Gastrocnemius medialis (tissue), 4 donors: ENCODE data around the gene ASAP2. TPM values are rescaled to one million over a fixed set of nuclear protein-coding genes. Genes with fewer than 3 reads are reported as not detected.

Experiments
- ATAC-seq, 2 donors: fragments of 150-250 bp; one replicate each; pipeline ENCODE4 v1.9.1; 2016
- DNase-seq, 2 donors: peaks; one replicate each; pipeline ENCODE4 v3.0.0-alpha.2; 2019
- H3K27ac ChIP-seq, 4 donors: fragments of 200-600 bp; sonication (generic); 1 replicate in 1 of 4; 2 replicates in 3 of 4; pipeline ENCODE4 v1.5.1; 2016 to 2018; ENCODE audit warnings: mild to moderate bottlenecking in 2 of 4, moderate library complexity in 1 of 4
- H3K27me3 ChIP-seq, 3 donors: fragments of 200-600 bp; sonication (generic) in 2 of 3; 1 replicate in 1 of 3; 2 replicates in 2 of 3; pipeline versions ENCODE4 v1.5.1 to v1.6.0; 2016 to 2019; ENCODE audit warnings: mild to moderate bottlenecking in 1 of 3, moderate library complexity in 1 of 3
- H3K36me3 ChIP-seq, 2 donors: fragments of 200-600 bp; sonication (generic) in 1 of 2; one replicate each; pipeline ENCODE4 v1.5.1; 2017 to 2018
- H3K4me1 ChIP-seq, 2 donors: fragments of 200-600 bp; sonication (generic) in 1 of 2; one replicate each; pipeline ENCODE4 v1.5.1; 2016 to 2017; ENCODE audit warnings: mild to moderate bottlenecking in 2 of 2
- H3K4me3 ChIP-seq, 4 donors: fragments of 200-600 bp; sonication (generic) in 3 of 4; 1 replicate in 1 of 4; 2 replicates in 3 of 4; pipeline ENCODE4 v1.5.1; 2016 to 2019; ENCODE audit warnings: mild to moderate bottlenecking in 2 of 4
- H3K9me3 ChIP-seq, 3 donors: fragments of 200-600 bp; sonication (generic) in 2 of 3; 1 replicate in 1 of 3; 2 replicates in 2 of 3; pipeline ENCODE4 v1.5.1; 2016 to 2019
- POLR2A ChIP-seq, 2 donors: fragments of 450-650 bp; IDR thresholded peaks; one replicate each; pipeline ENCODE4 v1.6.1; 2017; ENCODE audit warnings: antibody characterized with exemption in 2 of 2, mild to moderate bottlenecking in 2 of 2, moderate library complexity in 2 of 2
- in situ Hi-C, 4 donors: fragments of 200-750 bp; cut with MboI; loops; one replicate each; pipeline versions ENCODE4 v1.15.0 to v1.8.0; 2017; ENCODE audit warnings: low sequenced_read_pairs in 4 of 4
- intact Hi-C: fragments of 100-400 bp; cut with DNase I; formaldehyde crosslinking; loops from one replicate; pipeline ENCODE4 v1.15.1; 2023; ENCODE audit warnings: low total_unique reads
- total RNA-seq, 4 donors: library from RNA; depleted of rRNA; stranded (reverse); fragments of >200 nt; gene quantifications; one replicate each; pipeline versions ENCODE4 v1.1.0 to v1.2.3, GENCODE V29; 2016
- TF ChIP-seq, protein P1 (sequence below), 5 experiments: fragments of 450-650 bp in 3 of 5; fragments of 200-600 bp in 2 of 5; sonication (generic) in 2 of 5; IDR thresholded peaks in 4 of 5; conservative IDR thresholded peaks in 1 of 5; 1 replicate in 4 of 5; 2 replicates in 1 of 5; pipeline ENCODE4 v1.5.1; 2016 to 2019; ENCODE audit warnings: antibody characterized with exemption in 5 of 5, mild to moderate bottlenecking in 3 of 5, moderate library complexity in 3 of 5

The ASAP2 gene
- total RNA-seq, 4 donors from 2014 or later: 1.9 to 4.0 (median 3.4) TPM

GRCh38 chr2:9291866-9292265 lies 85.3 kb downstream of the ASAP2 start:
- in situ Hi-C loops: no loop called here
- Histone ChIP-seq H3K27ac (no peak overlapping the region), H3K4me3 (no peak overlapping the region), H3K36me3 (no peaks in the 10 kb centered on the region), H3K27me3 (no peaks in the 10 kb centered on the region), H3K4me1 (peaks cover 0 to 3% of the 10 kb centered on the region in 2 donors), H3K9me3 (no peaks in the 10 kb centered on the region)
- ATAC-seq: no peak
- intact Hi-C loops: no loop called here
- TF ChIP-seq POLR2A (IDR thresholded peaks at IDR 0.05): no peak
- TF ChIP-seq, protein P1, sequence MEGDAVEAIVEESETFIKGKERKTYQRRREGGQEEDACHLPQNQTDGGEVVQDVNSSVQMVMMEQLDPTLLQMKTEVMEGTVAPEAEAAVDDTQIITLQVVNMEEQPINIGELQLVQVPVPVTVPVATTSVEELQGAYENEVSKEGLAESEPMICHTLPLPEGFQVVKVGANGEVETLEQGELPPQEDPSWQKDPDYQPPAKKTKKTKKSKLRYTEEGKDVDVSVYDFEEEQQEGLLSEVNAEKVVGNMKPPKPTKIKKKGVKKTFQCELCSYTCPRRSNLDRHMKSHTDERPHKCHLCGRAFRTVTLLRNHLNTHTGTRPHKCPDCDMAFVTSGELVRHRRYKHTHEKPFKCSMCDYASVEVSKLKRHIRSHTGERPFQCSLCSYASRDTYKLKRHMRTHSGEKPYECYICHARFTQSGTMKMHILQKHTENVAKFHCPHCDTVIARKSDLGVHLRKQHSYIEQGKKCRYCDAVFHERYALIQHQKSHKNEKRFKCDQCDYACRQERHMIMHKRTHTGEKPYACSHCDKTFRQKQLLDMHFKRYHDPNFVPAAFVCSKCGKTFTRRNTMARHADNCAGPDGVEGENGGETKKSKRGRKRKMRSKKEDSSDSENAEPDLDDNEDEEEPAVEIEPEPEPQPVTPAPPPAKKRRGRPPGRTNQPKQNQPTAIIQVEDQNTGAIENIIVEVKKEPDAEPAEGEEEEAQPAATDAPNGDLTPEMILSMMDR (IDR thresholded peaks at IDR 0.05 in 4 of 5, conservative IDR thresholded peaks at IDR 0.05 in 1 of 5): no peak
- DNase-seq: no peak

DNA sequence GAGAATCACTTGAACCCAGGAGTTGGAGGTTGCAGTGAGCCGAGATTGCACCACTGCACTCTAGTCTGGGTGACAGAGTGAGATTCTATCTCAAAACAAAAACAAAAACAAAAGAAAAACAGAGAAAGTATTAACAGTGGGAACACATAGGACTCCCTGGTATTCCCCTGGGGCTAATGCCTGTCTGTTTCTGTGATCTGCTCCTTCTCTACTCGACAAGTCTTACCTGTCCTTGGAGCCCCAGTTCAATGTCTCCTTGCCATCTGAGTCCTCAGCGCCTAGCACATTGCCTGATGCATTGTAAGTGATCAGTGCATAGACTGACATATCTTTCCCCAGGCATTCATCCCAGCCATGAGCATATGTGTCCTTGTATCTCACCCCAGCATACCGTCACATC lies 85.8 kb downstream of the ASAP2 start:
- peaks cover 0 to 3% of the 10 kb centered on the region in 2 donors for H3K4me1 ChIP-seq
- in situ Hi-C loops (no loop called here), intact Hi-C loops (no loop called here)
- ATAC-seq (no peak), DNase-seq (no peak)
- TF ChIP-seq POLR2A (IDR thresholded peaks at IDR 0.05): no peak
- TF ChIP-seq, protein P1 (IDR thresholded peaks at IDR 0.05 in 4 of 5, conservative IDR thresholded peaks at IDR 0.05 in 1 of 5): no peak
- no peaks in the 10 kb centered on the region for H3K9me3 ChIP-seq
- no peak overlapping the region for H3K27ac ChIP-seq
- no peaks in the 10 kb centered on the region for H3K36me3 ChIP-seq
- H3K27me3 ChIP-seq: no peaks in the 10 kb centered on the region
- H3K4me3 ChIP-seq: no peak overlapping the region

DNA sequence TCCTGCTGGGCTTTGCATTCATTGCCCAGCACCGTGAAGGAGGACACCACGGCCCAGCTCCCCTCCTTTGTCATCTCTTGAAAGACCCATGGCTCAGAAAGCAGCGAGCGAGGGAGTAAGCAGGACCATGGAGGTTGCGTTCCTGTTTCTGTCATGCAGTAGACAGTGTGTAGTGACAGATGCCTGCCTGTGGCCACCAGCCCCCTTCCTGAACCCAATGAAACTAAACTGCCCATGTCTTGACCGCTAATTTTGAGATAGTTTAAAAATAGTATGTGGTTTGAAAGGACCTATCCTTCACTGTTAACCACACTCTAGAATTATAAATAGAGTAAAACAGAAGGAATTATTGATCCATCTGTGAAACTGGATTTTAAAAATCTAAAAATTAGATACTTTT lies 88.2 kb downstream of the ASAP2 start:
- intact Hi-C loops: no loop called here
- no peaks in the 10 kb centered on the region for H3K9me3 ChIP-seq
- H3K4me3 ChIP-seq: no peak overlapping the region
- in situ Hi-C loops: no loop called here
- peaks cover 3% of the 10 kb centered on the region in 2 donors for H3K4me1 ChIP-seq
- DNase-seq: no peak
- no peaks in the 10 kb centered on the region for H3K36me3 ChIP-seq
- ATAC-seq: no peak
- H3K27me3 ChIP-seq: no peaks in the 10 kb centered on the region
- no peak overlapping the region for H3K27ac ChIP-seq
- TF ChIP-seq POLR2A (IDR thresholded peaks at IDR 0.05): no peak
- TF ChIP-seq, protein P1 (IDR thresholded peaks at IDR 0.05 in 4 of 5, conservative IDR thresholded peaks at IDR 0.05 in 1 of 5): no peak

GRCh38 chr2:9296559-9296958 lies 89.9 kb downstream of the ASAP2 start:
- in situ Hi-C loops (no loop called here), intact Hi-C loops (no loop called here)
- Histone ChIP-seq H3K36me3 (no peaks in the 10 kb centered on the region), H3K9me3 (no peaks in the 10 kb centered on the region), H3K4me1 (peaks cover 3 to 6% of the 10 kb centered on the region in 2 donors), H3K27me3 (no peaks in the 10 kb centered on the region), H3K4me3 (no peak overlapping the region), H3K27ac (no peak overlapping the region)
- no peak for ATAC-seq
- TF ChIP-seq POLR2A (IDR thresholded peaks at IDR 0.05): no peak
- TF ChIP-seq, protein P1 (IDR thresholded peaks at IDR 0.05 in 4 of 5, conservative IDR thresholded peaks at IDR 0.05 in 1 of 5): no peak
- no peak for DNase-seq

GRCh38 chr2:9297156-9297555 lies 90.5 kb downstream of the ASAP2 start:
- no peak overlapping the region for H3K27ac ChIP-seq

More at GRCh38 chr2:9297156-9297555, 90.5 kb downstream of the ASAP2 start:
- DNase-seq (no peak), ATAC-seq (no peak)
- Histone ChIP-seq H3K36me3 (no peaks in the 10 kb centered on the region), H3K4me1 (peaks cover 3 to 6% of the 10 kb centered on the region in 2 donors), H3K9me3 (no peaks in the 10 kb centered on the region), H3K4me3 (no peak overlapping the region), H3K27me3 (no peaks in the 10 kb centered on the region)
- no peak for TF ChIP-seq POLR2A (IDR thresholded peaks at IDR 0.05)
- TF ChIP-seq, protein P1 (IDR thresholded peaks at IDR 0.05 in 4 of 5, conservative IDR thresholded peaks at IDR 0.05 in 1 of 5): no peak
- in situ Hi-C loops (no loop called here), intact Hi-C loops (no loop called here)
